IMR-90 (cell line): ENCODE results near the gene HAGH. TPM values are rescaled to one million over a fixed set of nuclear protein-coding genes. Genes with fewer than 3 reads are reported as not detected.

Experiments used
- ATAC-seq: fragments of 200-7000 bp; cut with Tn5 transposase; 2 replicates; pipeline ENCODE4 v1.9.1; 2020; ENCODE audit warnings: low read depth, mild to moderate bottlenecking, moderate library complexity
- BruUV-seq: library from RNA; stranded (reverse); fragments of 400-500 nt; replicated peaks from 2 replicates; lab custom pipeline; 2021; lab: Mats Ljungman, UMichigan
- CTCF ChIA-PET: fragments of 300-600 bp; formaldehyde crosslinking; extraction: SDS; loops from one replicate; lab custom pipeline; 2021; ENCODE audit warnings: antibody characterized with exemption; lab: Yijun Ruan, JAX
- POLR2A ChIA-PET: fragments of 300-600 bp; sonication (Branson Sonifier 250); formaldehyde crosslinking; loops from one replicate; lab custom pipeline; 2022; ENCODE audit warnings: antibody characterized with exemption; ENCODE audit not compliant: unreplicated experiment; lab: Charles Lee
- DNase-seq: peaks from one replicate; pipeline ENCODE4 v3.0.0; 2013
- H2AFZ ChIP-seq: replicated peaks from 2 replicates; pipeline ENCODE3; 2013; ENCODE audit warnings: low read length, mild to moderate bottlenecking; ENCODE audit not compliant: poor library complexity
- H2AK5ac ChIP-seq: 2 replicates; pipeline ENCODE4 v1.6.1; 2013; ENCODE audit warnings: low read depth, low read length, inconsistent platforms
- H2AK9ac ChIP-seq: replicated peaks from 2 replicates; pipeline ENCODE3; 2013; ENCODE audit warnings: mild to moderate bottlenecking, low read depth, low read length, moderate library complexity; ENCODE audit not compliant: poor library complexity
- H2BK120ac ChIP-seq: 2 replicates; pipeline ENCODE4 v1.6.1; 2013; ENCODE audit warnings: low read depth, low read length, inconsistent platforms
- H2BK15ac ChIP-seq: 3 replicates; pipeline ENCODE4 v1.6.1; 2013; ENCODE audit warnings: low read depth, low read length, inconsistent platforms
- H2BK20ac ChIP-seq: 2 replicates; pipeline ENCODE4 v1.6.1; 2013; ENCODE audit warnings: low read depth, mild to moderate bottlenecking, inconsistent platforms, low read length, moderate library complexity
- H2BK5ac ChIP-seq: 2 replicates; pipeline ENCODE4 v1.6.1; 2013; ENCODE audit warnings: mild to moderate bottlenecking, low read depth, low read length, inconsistent platforms; ENCODE audit not compliant: poor library complexity, severe bottlenecking
- H3K14ac ChIP-seq: replicated peaks from 2 replicates; pipeline ENCODE4 v1.6.1; 2013; ENCODE audit warnings: low read depth, low read length, inconsistent platforms
- H3K18ac ChIP-seq: 2 replicates; pipeline ENCODE4 v1.6.1; 2013; ENCODE audit warnings: low read depth, low read length, control low read depth
- H3K23ac ChIP-seq: 2 replicates; pipeline ENCODE4 v1.6.1; 2013; ENCODE audit warnings: low read depth, low read length, inconsistent platforms
- H3K27ac ChIP-seq: 2 replicates; pipeline ENCODE4 v1.5.1; 2013; ENCODE audit warnings: mild to moderate bottlenecking, control low read depth, low read length; ENCODE audit not compliant: insufficient read depth
- H3K27me3 ChIP-seq: 2 replicates; pipeline ENCODE4 v1.6.1; 2013; ENCODE audit warnings: low read length; ENCODE audit not compliant: control insufficient read depth, insufficient read depth
- H3K36me3 ChIP-seq: 2 replicates; pipeline ENCODE4 v1.6.1; 2013; ENCODE audit warnings: low read length, mixed read lengths; ENCODE audit not compliant: control insufficient read depth, insufficient read depth
- H3K4ac ChIP-seq: 2 replicates; pipeline ENCODE4 v1.6.1; 2013; ENCODE audit warnings: low read depth, low read length, inconsistent platforms
- H3K4me1 ChIP-seq: 2 replicates; pipeline ENCODE4 v1.6.1; 2013; ENCODE audit warnings: low read length, mixed read lengths; ENCODE audit not compliant: control insufficient read depth, insufficient read depth
- H3K4me2 ChIP-seq: 2 replicates; pipeline ENCODE4 v1.6.1; 2013; ENCODE audit warnings: low read depth, mild to moderate bottlenecking, control low read depth, low read length, moderate library complexity
- H3K4me3 ChIP-seq: 2 replicates; pipeline ENCODE4 v1.5.1; 2013; ENCODE audit warnings: low read depth, mild to moderate bottlenecking, control low read depth, low read length, moderate library complexity; ENCODE audit not compliant: insufficient read depth
- H3K56ac ChIP-seq: 2 replicates; pipeline ENCODE4 v1.6.1; 2013; ENCODE audit warnings: low read length, inconsistent platforms; ENCODE audit not compliant: insufficient read depth; ENCODE audit errors: extremely low read depth
- H3K79me1 ChIP-seq, 2 experiments: 2 replicates each; pipeline ENCODE4 v1.6.1; 2013; ENCODE audit warnings: low read length in 2 of 2, inconsistent platforms in 1 of 2, low read depth in 1 of 2
- H3K9ac ChIP-seq: 2 replicates; pipeline ENCODE4 v1.6.1; 2013; ENCODE audit warnings: low read depth, low read length, control low read depth
- H3K9me1 ChIP-seq: 2 replicates; pipeline ENCODE4 v1.6.1; 2013; ENCODE audit warnings: low read length, inconsistent platforms; ENCODE audit not compliant: insufficient read depth
- H3K9me3 ChIP-seq: 2 replicates; pipeline ENCODE4 v1.6.1; 2013; ENCODE audit warnings: low read length; ENCODE audit not compliant: control insufficient read depth, insufficient read depth
- H4K20me1 ChIP-seq: 2 replicates; pipeline ENCODE4 v1.6.1; 2013; ENCODE audit warnings: low read length, inconsistent platforms; ENCODE audit not compliant: insufficient read depth
- H4K5ac ChIP-seq: 2 replicates; pipeline ENCODE4 v1.6.1; 2013; ENCODE audit warnings: mild to moderate bottlenecking, low read depth, low read length, control low read depth
- H4K8ac ChIP-seq, 2 experiments: 2 replicates each; pipeline ENCODE4 v1.6.1; 2013; ENCODE audit warnings: low read depth in 2 of 2, low read length in 2 of 2, control low read depth in 1 of 2, inconsistent platforms in 1 of 2
- H4K91ac ChIP-seq: 2 replicates; pipeline ENCODE4 v1.6.1; 2013; ENCODE audit warnings: low read depth, low read length, inconsistent platforms; ENCODE audit not compliant: insufficient read depth
- NFE2L2 ChIP-seq: fragments of 150-350 bp; IDR thresholded peaks from 2 replicates; pipeline ENCODE4 v1.6.1; 2016; ENCODE audit warnings: low read depth, mild to moderate bottlenecking, low read length
- RAD21 ChIP-seq: IDR thresholded peaks from 2 replicates; pipeline ENCODE4 v1.6.1; 2012; ENCODE audit warnings: low read length, improper control_type of control experiment
- WGBS, 2 experiments: methylation state at CpG; one replicate each; pipeline versions ENCODE4 v1.1.5 to v1.1.7; 2013; ENCODE audit warnings: missing lambda C conversion rate in 2 of 2; ENCODE audit not compliant: insufficient read length in 1 of 2; ENCODE audit errors: extremely low coverage in 2 of 2; 5-methylcytosine and 5-hydroxymethylcytosine counted together
- dilution Hi-C: fragments of 300-500 bp; cut with HindIII; formaldehyde crosslinking; loops from one replicate; pipeline ENCODE4 v1.14.3; 2018; ENCODE audit warnings: low sequenced_read_pairs; ENCODE audit not compliant: unreplicated experiment
- in situ Hi-C: fragments of 300-500 bp; cut with MboI; formaldehyde crosslinking; loops from 3 replicates; pipeline ENCODE4 v1.14.3; 2019; ENCODE audit warnings: low sequenced_read_pairs, inconsistent platforms, mixed read lengths
- intact Hi-C: fragments of 100-400 bp; cut with micrococcal nuclease; formaldehyde crosslinking; loops from 2 replicates; pipeline ENCODE4 v1.10.0; 2022
- polyA plus RNA-seq, 3 experiments: library from polyadenylated mRNA; depleted of rRNA; stranded (reverse); fragments of >200 nt; gene quantifications; 2 replicates each; pipeline ENCODE4 v1.2.3, GENCODE V29; 2012; ENCODE audit warnings: low replicate concordance in 1 of 3
- total RNA-seq: library from RNA; depleted of rRNA; stranded (reverse); fragments of >200 nt; gene quantifications from 2 replicates; pipeline ENCODE4 v1.2.3, GENCODE V29; 2012

The HAGH gene
- total and polyA plus RNA-seq, 2 of the 4 experiments (the other 2 are of a cell fraction): 30.8 to 52.2 TPM

GRCh38 chr16:1761751-1762150 is 64.9 kb downstream of the HAGH start:
- Histone ChIP-seq H3K9me3 (no peaks in the 10 kb centered on the region), H4K8ac (no peak overlapping the region), H2AFZ (no peak overlapping the region), H3K4ac (no peak overlapping the region), H3K27me3 (no peaks in the 10 kb centered on the region), H3K27ac (no peak overlapping the region), H3K23ac (no peak overlapping the region), H2BK120ac (no peak overlapping the region), H3K18ac (no peak overlapping the region), H4K20me1 (no peaks in the 10 kb centered on the region), H3K4me3 (no peak overlapping the region), H3K14ac (no peak overlapping the region), H2BK20ac (no peak overlapping the region), H2BK15ac (no peak overlapping the region), H3K9ac (no peak overlapping the region), H2AK9ac (peak overlapping the region; percentile 9), H3K79me1 (no peaks in the 10 kb centered on the region), H3K9me1 (no peaks in the 10 kb centered on the region), H3K56ac (no peak overlapping the region), H4K5ac (no peak overlapping the region), H2BK5ac (no peak overlapping the region), H3K4me1 (no peaks in the 10 kb centered on the region), H3K4me2 (no peak overlapping the region), H4K91ac (no peak overlapping the region), H2AK5ac (no peak overlapping the region), H3K36me3 (peaks cover 77% of the 10 kb centered on the region)
- intact Hi-C loops: no loop called here
- ChIA-PET POLR2A (no interaction called here), CTCF (no interaction called here)
- DNase-seq (no peak), ATAC-seq (no peak)
- in situ Hi-C loops: loop anchor here (5.0 kb wide), 1 partner anchor 49 kb away; no protein-coding TSS in a partner anchor
- dilution Hi-C loops: no loop called here
- TF ChIP-seq NFE2L2: no peak
- TF ChIP-seq RAD21: no peak
- BruUV-seq: no TSS peak
- 96% methylated on average over 4 of the region's 15 CpGs; no CpG with 5 or more reads in 1 of the 2 experiments for WGBS, 2 experiments
